Kidney epithelial cell (primary cell): ENCODE results near the gene EXTL1. TPM values are rescaled to one million over a fixed set of nuclear protein-coding genes. Genes with fewer than 3 reads are reported as not detected.

Source experiments
- DNase-seq: peaks from one replicate; pipeline ENCODE4 v3.0.0-alpha.2; 2010; ENCODE audit warnings: low read depth
- H3K27me3 ChIP-seq: 2 replicates; pipeline ENCODE4 v1.6.0; 2011; ENCODE audit warnings: low read length; ENCODE audit not compliant: control insufficient read depth, insufficient read depth
- H3K36me3 ChIP-seq: 2 replicates; pipeline ENCODE4 v1.5.1; 2011; ENCODE audit warnings: low read length; ENCODE audit not compliant: control insufficient read depth, insufficient read depth
- H3K4me3 ChIP-seq: 2 replicates; pipeline ENCODE4 v1.5.1; 2011; ENCODE audit warnings: low read depth, mild to moderate bottlenecking, control low read depth, low read length
- CTCF ChIP-seq: IDR thresholded peaks from 2 replicates; pipeline ENCODE4 v1.5.1; 2011; ENCODE audit warnings: mild to moderate bottlenecking, moderate library complexity, low read length, control low read depth, inconsistent platforms; ENCODE audit not compliant: insufficient read depth, poor library complexity, severe bottlenecking
- total RNA-seq: library from RNA; depleted of rRNA; stranded (reverse); fragments of >200 nt; gene quantifications from 2 replicates; pipeline ENCODE4 v1.2.3, GENCODE V29; 2015

EXTL1 gene
- total RNA-seq, 1 donor from 2014 or later = 1.3 TPM

- no peaks in the 10 kb centered on the region for H3K36me3 ChIP-seq
- no peak within 1 kb of the TSS for H3K4me3 ChIP-seq
- peaks cover 58% of the 10 kb centered on the region for H3K27me3 ChIP-seq
- TF ChIP-seq CTCF = no peak
- no peak for DNase-seq
These were observed 24.2 kb downstream of the EXTL1 start, which contains the start of gene SLC30A2 for GRCh38 chr1:26045722-26046245. SLC30A2 (minus strand) TSS chr1:26046118; CDS start chr1:26045896, 222 bp downstream.

GRCh38 chr1:26046246-26047095 lies 24.9 kb downstream of the EXTL1 start:
- DNase-seq = no peak
- no peak overlapping the region for H3K4me3 ChIP-seq
- no peak for TF ChIP-seq CTCF
- no peaks in the 10 kb centered on the region for H3K36me3 ChIP-seq
- peaks cover 60% of the 10 kb centered on the region for H3K27me3 ChIP-seq

DNA sequence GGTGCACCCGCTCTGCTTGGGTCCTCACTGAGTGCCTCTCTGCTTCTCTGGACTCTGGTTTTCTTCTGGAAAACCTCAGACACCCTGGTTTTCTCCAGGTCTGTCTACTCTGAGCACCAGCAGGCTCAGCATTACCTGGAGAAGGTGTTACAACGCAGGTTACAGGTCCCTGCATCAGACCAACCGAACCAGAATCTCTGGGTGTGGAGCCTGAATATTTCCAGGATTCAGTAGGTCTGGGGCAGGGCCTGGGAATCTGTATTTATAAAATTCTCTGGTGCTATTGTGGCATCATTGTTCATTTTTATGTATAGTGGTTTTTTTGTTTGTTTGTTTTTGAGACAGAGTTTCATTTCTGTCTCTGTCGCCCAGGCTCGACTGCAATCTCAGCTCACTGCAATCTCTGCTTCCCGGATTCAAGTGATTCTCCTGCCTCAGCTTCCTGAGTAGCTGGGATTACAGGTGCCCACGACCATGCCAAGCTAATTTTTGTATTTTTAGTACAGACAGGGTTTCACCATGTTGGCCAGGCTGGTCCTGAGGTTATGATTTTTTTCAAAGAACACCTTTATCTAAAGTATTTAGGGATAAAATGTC lies 25.8 kb downstream of the EXTL1 start:
- no peak overlapping the region for H3K4me3 ChIP-seq
- TF ChIP-seq CTCF = no peak
- no peaks in the 10 kb centered on the region for H3K36me3 ChIP-seq
- H3K27me3 ChIP-seq = peaks cover 53% of the 10 kb centered on the region
- DNase-seq = no peak

- DNase-seq = no peak
- TF ChIP-seq CTCF = no peak
- H3K27me3 ChIP-seq = peaks cover 44% of the 10 kb centered on the region
- no peak overlapping the region for H3K4me3 ChIP-seq
- H3K36me3 ChIP-seq = no peaks in the 10 kb centered on the region
These were observed 28.1 kb downstream of the EXTL1 start for GRCh38 chr1:26049531-26050247.

DNA sequence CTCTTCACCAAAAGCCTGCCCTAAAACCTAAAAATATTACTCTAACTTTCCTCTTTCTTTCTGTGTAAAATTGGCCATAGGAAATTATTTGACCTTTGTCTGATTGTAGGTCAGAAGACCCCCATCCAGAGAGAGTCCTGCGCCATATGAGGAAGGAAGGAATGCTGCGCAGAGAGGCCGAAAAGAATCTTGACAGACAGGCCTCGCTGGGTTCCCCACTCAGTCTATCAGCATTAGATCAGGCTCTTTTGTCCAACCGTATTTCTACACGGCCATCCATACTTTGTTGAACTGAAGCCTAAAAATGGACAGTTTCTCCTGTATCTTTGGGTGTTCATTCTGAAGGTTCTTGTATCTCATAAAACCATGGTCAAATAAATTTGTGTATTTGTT lies 28.7 kb downstream of the EXTL1 start:
- Histone ChIP-seq H3K27me3 (peaks cover 39% of the 10 kb centered on the region), H3K4me3 (no peak overlapping the region), H3K36me3 (no peaks in the 10 kb centered on the region)
- DNase-seq = no peak
- no peak for TF ChIP-seq CTCF
